T-helper 1 cell treated with Interleukin-12 subunit alpha and Interleukin-12 subunit beta and Interleukin-4 antibody, amounts not matched to agents 30 ng/mL and 1 ng/mL, for 36 hours (primary cell): ENCODE results near the gene RAPGEF4. TPM values are rescaled to one million over a fixed set of nuclear protein-coding genes. Genes with fewer than 3 reads are reported as not detected.

Experiments used
- intact Hi-C: fragments of 100-400 bp; cut with micrococcal nuclease; formaldehyde crosslinking; loops from one replicate; pipeline ENCODE4 v1.15.1; 2024
- total RNA-seq: library from RNA; stranded (reverse); gene quantifications from 2 replicates; pipeline ENCODE4 v1.2.3, GENCODE V29; 2022

RAPGEF4 gene
- total RNA-seq, 1 donor from 2014 or later, result 1.0 TPM

GRCh38 chr2:173056705-173057364 lies 321.2 kb downstream of the RAPGEF4 start:
- intact Hi-C loops, result no loop called here

DNA sequence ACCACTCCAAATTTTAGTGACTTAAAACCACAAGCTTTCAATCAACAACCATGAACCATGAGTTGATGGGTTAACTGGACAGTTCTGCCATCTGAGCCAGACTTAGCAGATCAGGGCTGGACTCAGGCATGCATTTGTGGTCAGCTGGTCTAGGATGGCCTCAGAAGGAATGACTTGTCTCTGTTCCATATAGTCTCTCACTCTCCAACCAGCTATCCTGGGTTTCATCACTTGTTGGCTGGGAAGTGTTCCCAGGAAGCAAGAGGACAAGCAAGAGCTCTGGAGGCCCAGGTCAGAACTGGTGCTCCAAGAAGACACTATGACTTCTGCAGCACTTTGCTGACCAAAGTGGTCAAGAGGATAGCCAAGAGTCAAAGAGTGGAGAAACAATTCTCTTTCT lies 322.5 kb downstream of the RAPGEF4 start:
- intact Hi-C loops, result no loop called here

DNA sequence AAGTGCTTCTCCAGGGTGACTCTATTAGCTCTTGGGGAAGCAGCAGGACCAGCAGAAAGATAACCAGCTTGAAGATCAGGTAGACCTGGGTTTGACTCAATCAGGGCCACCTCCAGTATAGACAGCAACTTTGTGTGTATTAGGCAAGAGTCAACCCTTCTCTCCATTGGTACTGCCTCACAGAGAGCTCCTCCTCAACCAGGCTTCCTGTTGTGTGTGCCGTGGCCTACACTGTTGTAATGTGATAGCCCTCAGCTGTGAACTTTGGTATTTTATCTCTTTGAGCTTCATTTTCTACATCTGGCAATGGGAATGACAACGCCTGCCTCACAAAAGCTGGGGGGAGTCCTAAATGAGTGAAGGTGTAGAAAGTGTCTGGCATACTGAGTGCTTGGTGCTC lies 323.0 kb downstream of the RAPGEF4 start:
- intact Hi-C loops, result no loop called here

- intact Hi-C loops, result no loop called here
Measured at GRCh38 chr2:173059292-173059691, 323.6 kb downstream of the RAPGEF4 start.

DNA sequence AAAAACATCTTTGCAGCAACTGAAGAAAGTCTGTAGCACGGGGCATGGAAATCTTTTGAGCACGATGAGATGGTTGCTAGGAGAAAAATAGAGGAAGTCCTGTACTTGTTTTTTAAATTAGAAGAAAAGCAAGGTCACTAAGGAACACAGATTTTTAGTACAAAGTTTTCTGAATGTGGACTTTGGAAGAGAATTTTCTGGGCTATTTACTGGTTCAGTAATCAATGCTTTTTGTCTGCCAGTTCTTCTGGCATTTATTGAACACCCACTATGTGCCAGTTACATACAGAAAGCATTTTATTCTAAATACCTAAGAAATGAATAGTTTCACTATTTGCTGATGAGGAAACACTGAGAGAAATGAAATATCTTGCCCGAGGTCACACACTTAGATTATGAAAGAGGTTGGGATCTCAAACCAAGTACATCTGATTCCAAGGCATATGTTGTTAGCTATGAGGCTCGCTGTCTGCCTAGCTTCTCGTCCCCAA lies 324.4 kb downstream of the RAPGEF4 start:
- intact Hi-C loops, result no loop called here

DNA sequence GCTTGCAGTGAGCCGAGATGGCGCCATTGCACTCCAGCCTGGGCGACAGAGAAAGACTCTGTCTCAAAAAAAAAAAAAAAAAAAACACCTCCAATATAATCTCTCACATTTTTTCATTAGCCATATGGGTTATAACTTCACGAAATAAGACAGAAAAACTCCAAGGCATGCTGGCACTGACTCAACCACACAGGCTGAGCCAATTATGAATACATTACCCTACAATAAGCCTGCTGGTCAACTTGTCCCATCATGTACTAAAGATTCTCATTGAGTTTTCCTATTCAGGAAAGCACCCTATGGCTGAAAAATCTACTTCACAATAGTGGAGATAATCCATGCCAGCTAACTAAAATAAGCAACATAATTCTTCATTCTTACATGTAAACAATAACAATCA lies 327.2 kb downstream of the RAPGEF4 start:
- intact Hi-C loops, result no loop called here

- intact Hi-C loops, result no loop called here
Measured at GRCh38 chr2:173064151-173064805, 328.6 kb downstream of the RAPGEF4 start.

- intact Hi-C loops, result no loop called here
Measured at GRCh38 chr2:173066887-173067676, 331.4 kb downstream of the RAPGEF4 start.

DNA sequence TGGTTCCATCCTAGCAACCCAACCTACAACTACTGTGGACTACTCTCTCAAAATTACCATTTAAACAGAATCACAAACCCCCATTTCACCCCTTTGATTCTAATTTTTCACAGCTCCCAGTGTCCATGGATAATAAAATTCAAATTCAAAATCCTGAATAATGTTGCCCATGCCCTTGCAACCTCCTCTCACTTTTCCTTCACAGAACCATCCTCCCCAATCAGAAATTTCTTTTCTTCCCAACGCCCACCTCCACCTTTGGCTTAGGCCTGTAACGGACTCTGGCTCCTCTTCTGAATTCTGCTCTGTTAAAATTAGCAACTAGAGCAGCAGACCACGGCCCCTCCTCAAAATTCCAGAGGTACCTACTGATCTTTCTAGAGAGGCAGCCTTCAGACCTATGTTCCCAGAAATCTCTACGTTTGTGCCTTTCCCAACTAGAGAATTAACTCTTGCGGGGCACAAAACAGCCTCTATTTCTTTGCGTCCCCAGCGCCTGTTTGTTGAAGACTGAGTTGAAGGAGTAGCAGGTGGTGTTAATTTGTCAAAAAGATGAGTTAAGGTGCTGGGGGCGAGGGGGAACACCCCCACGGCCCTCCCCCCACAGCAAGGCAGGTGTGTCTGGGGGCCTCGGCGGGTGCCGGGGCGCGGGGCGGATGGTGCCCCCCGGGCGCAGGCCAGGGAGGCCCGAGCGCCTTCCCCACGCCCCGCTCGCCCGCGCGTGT lies 339.6 kb downstream of the RAPGEF4 start:
- intact Hi-C loops, result loop anchor here (1.0 to 10.0 kb wide), 5 partner anchors 48 to 1170 kb away; partner anchors contain the start of genes CDCA7 and OLA1

DNA sequence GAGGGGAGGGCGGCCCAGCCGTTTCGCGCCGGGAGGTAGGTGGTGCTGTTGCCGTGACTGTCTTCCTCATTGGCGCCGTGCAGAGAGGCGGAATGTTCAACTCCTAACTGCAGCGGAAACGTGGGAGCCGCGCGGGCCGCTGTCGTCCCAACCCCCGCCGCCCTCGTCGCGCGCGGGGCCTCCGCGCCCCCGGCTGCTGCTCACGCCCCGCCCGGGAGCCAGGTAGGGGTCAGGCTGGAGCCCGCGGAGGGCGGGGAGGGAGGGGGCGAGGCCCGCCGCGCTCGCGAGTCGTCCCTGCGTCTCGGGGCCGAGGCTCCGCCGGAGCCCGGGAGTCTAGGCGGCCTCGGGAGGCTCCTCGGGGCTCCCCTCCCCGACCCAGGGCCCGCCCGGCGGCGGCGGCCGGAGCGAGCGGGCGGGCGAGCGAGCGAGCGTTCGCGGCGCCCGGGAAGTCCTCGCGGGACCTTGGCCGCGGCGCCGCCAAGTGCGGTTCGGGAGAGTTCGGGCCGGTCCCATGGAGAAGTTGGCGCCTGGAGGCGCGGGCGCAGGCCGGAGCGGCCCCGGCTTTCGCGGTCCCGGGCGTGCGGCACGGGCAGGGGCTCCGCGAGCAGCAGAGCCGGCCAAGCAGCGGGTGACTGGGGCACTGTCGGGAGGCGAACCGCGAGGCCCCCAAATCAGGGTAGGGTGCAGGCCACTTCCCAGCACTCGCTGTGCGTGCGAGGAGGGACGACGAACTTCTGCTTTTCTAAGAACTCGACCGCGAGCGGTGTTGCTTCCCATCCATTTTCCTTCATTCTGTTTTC lies 340.3 kb downstream of the RAPGEF4 start, which contains the start of gene MAP3K20:
TSS of gene MAP3K20 (plus strand) at position 66 of the 800 bp plus-strand sequence. CDS start 15,186 bp downstream, outside the sequence.
- intact Hi-C loops, result loop anchor here (1.0 to 10.0 kb wide), 6 partner anchors 49 to 1169 kb away; partner anchors contain the start of genes CDCA7 and OLA1

DNA sequence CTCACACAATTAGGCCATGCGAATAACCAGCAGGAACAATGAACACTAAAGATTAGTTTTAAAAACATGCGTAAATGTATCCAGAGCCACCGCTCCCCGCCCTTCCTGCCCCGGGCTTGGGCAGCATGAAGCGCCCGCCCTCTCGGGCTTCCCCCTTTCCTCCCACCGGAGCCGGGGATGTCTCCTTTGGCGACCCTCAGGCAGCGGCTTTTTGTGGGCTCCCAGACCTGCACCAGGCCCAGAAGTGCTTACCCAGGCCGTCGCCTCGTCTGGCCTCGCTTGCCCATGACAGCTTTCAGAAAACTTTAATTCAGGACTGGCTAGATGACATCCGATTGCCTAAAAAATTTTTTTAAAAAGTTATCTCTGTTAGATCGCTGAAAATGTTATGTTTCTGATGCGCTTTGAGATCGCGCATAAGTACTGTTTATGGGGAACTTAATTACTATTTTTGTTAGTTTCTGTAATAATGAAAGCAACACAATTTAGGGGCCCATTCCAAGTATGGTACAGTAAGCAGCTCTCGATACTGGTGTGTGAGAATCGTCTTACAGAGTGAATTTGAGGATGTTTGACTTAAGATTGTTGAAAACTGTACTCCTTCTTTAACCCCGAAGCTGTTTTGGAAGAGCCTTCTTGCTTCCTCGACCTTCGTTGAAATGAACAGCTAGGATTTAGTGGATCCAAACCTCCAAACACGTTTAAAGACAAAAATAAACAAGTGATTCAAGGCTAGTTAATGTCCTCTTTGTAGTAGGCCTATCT lies 341.1 kb downstream of the RAPGEF4 start:
- intact Hi-C loops, result loop anchor here (1.0 to 10.0 kb wide), 3 partner anchors 56 to 1168 kb away; partner anchors contain the start of gene OLA1

DNA sequence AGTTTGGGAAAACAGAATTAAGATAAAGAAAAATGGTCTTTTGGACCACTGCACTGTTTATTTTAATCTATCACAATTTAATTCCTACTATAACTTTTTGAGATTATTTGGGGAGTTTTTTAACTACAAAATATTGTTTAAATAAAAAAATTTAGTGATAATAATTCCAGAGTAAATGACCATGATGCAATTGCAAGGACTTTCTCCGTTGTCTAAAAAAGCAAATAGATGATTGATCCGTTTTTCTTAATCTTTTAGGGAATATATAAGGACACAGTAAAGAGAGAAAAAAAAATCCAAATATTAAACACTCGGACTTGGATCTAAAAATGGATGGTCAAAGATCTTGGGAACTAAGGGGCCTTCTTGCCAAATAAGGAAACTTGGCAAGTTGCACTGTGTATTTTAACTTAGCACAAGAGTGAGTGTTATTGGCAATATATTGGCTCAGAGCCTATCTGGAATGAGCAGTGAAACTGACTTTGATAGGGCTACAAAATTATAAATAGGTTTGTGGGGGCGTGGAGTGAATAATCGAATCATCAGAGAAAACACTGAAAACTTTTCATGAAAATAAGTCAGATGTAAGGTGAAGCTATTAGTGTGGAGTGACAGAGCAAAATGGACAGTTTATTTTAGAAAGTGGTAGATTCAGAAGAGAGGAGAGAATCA lies 342.0 kb downstream of the RAPGEF4 start:
- intact Hi-C loops, result loop anchor here (5.0 to 10.0 kb wide), 2 partner anchors 55 to 1167 kb away; partner anchors contain the start of gene OLA1

DNA sequence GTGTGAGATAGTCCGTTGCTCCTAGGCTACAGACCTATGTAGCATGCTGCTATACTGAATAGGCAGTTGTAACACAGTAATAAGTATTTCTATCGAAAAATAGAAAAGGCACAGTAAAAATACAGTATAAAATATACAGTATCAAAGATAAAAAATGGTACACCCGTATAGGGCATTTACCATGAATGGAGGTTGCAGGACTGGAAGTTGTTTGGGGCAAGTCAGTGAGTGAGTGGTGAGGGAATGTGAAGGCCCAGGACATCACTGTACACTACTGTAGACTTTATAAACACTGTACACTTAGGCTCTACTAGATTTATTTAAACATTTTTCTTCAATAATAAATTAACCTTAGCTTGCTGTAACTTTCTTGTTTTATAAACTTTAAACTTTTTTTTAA lies 343.5 kb downstream of the RAPGEF4 start:
- intact Hi-C loops, result loop anchor here (5.0 to 10.0 kb wide), 2 partner anchors 53 to 1166 kb away; partner anchors contain the start of gene OLA1

DNA sequence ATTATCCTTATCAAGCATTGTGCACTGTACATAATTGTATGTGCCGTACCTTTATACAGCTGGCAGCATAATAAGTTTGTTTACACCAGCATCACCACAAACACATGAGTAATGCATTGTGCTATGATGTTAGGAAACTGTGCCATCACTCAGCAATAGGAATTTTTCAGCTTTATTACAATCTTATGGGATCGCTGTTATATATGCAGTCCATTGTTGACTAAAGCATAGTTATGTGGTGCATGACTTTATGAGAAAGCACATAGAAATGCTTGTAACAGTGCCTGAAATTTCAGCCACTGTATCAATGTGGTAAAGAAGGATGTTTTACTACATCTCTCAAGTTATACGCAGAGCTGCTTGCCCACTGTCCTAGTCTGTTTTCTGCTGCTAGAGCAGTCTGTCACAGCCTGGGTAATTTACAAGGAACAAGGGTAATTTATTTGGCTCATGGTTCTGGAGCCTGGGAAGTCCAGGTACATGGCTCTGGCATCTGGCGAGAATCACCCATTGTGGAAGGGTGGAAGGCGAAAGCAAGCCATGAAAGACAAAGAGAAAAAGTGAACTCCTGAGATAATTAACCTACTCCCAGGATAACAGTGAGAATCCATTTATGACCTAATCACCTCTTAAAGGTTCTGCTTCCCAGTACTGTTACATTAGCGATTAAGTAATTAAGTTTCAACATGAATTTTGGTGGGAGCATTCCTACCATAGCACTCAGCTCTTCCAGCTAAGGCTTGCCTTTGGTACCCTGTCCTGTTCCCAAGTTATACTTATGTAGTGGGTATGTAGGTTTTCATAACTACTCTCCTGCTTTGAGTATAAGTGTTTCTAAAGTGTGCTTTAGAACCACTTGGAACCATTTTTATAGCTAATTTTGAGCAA lies 344.6 kb downstream of the RAPGEF4 start:
- intact Hi-C loops, result loop anchor here (5.0 to 10.0 kb wide), 2 partner anchors 52 to 1165 kb away; partner anchors contain the start of gene OLA1

GRCh38 chr2:173086518-173087213 lies 351.0 kb downstream of the RAPGEF4 start:
- intact Hi-C loops, result no loop called here

- intact Hi-C loops, result no loop called here
Measured at GRCh38 chr2:173087214-173087581, 351.6 kb downstream of the RAPGEF4 start.
